ENCODE measurements around the gene PAFAH1B1.
"Not testable (repeated sequence)": the region's sequence is repeated elsewhere in the genome, so short reads cannot be mapped to it uniquely, and the experiment has no call there.

The PAFAH1B1 gene

DNA sequence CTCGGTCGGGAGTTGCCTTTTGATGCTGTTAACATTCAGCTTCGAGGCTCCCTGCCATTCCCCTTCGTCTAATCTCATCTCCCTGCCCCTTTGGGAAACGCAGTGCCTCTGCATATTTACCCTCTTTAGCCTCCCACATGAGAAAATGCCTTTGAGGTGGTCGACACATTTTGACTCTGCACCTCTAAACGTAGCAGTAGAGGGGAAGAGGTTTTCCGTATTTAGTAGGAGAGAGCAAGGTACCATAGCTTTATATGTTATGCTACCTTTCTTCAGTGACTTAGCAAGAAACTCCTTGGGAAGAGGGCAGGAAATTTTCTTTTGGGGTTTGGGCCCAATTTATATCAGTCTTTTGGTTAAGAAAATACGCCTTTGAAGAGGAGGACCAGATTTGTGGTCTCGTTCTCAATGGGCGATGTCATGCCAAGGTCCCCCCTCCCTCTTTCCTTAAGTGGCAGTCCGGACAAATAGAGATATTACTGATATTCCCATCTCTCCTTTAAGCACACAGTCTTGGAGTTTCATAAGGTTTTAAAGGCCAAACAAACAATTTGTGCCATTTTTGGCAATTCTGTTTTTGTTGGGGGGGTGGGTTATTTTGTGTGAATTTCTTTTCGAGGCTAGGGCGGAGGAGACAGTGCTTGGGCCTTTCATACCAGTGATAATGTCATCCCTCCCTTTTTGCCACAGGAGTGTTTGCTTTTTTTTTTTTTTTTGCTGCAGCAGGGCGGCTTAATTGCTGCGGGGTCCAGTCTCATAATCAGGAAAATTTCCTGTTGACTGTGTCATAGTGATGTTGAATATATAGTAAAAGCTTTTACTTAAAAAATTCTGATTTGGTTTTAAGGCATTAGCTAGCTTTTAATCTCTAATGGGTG, 1.5 kb downstream of the PAFAH1B1 start:
- DNase-seq: no peak

DNA sequence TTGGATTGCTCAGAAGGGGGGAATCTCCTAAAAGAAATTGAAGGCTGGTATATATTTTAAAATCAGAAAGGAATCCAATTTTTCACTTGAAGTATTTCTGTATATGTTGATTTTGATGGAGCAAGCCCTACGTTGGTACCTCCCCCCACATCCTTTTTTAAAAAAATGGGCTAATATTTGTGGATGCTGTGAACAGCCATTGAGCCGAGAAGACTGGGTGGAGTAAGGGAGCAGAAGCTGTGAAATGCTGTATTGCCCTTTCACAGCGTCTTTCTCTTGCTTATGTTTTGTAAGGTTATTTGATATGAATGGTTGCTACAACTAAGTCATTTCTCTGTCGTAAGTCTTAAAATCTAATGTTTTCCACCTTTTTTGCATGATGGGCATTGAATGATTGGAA, 2.3 kb downstream of the PAFAH1B1 start:
- peak; percentile 8 for DNase-seq

DNA sequence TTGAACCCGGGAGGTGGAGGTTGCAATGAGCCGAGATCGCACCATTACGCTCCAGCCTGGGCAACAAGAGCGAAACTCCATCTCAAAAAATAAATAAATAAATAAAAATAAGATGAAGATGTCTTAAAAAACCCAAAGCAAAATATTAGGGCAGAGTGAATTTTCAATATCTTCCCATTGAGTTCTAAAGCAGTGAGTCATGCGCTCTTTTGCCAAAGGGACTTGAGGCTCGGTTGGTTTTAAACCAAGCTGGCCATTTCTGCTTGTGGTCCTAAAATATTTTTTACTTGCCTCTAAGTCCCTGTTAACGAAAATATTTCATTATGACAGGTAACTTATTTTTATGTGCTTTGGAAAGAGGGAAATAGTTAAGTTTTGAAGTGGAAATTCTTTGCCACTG, 4.7 kb downstream of the PAFAH1B1 start:
- DNase-seq: peak; percentile 70

DNA sequence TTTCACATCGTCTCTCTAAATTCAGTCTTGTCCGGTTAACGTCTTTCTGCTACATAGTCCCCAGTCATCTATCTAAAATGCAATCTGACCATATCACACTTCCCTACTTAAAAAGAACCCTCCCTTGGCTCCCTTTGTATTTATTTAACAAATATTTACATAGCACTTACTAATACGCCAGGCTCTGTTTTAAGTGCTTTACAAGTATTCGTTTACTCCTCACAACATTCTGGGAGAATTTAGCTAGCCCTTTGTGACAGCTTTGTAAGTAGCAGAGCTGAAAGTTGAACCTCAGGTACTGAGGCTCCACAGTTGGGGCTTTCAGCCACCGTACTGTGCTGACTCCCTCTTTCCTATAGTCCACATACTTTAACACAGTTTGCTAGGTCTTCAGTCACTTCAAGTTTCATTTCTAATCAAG, 9.2 kb downstream of the PAFAH1B1 start:
- peak; percentile 18 for DNase-seq

DNA sequence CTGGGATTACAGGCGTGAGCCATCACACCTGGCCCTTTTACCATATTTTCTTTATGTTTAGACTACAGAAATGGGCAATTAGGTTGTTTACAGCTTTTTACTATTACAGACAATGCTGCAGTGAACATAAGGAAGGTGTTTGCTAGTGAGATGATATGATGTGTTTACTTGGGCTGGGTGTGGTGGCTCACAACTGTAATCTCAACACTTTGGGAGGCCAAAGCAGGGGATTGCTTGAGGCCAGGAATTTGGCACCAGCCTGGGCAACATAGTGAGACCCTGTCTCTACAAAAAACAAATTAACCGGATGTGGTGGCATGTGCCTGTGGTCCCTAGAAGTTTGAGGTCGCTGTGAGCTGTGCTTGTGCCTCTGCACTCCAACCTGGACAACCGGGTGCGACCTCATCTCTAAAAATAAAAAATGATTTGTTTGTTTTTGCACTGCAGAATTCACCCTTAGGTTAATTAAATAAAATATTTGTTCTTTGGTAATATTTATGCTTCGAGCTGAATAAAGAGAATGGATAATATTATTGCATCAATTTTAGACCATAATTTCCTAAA, 15.0 kb downstream of the PAFAH1B1 start:
- no peak for DNase-seq

DNA sequence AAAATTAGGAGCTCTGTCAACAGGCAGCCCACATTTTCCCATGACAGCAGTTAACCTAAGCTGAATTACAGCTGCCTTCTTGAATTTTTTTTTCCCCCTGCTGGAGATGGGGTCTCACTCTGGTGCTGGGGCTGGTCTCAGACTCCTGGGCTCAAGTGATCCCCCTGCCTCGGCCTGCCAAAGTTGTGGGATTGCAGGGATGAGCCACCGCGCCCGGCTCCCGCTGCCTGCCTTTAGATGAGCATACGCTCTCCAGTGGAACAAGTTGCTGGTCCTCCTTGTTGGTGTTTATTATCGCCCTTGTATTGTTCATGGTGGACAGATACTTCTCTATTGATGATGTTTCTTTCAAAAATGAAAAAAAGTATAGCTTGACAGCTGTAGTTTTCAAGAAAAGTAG, 15.6 kb downstream of the PAFAH1B1 start:
- no peak for DNase-seq

DNA sequence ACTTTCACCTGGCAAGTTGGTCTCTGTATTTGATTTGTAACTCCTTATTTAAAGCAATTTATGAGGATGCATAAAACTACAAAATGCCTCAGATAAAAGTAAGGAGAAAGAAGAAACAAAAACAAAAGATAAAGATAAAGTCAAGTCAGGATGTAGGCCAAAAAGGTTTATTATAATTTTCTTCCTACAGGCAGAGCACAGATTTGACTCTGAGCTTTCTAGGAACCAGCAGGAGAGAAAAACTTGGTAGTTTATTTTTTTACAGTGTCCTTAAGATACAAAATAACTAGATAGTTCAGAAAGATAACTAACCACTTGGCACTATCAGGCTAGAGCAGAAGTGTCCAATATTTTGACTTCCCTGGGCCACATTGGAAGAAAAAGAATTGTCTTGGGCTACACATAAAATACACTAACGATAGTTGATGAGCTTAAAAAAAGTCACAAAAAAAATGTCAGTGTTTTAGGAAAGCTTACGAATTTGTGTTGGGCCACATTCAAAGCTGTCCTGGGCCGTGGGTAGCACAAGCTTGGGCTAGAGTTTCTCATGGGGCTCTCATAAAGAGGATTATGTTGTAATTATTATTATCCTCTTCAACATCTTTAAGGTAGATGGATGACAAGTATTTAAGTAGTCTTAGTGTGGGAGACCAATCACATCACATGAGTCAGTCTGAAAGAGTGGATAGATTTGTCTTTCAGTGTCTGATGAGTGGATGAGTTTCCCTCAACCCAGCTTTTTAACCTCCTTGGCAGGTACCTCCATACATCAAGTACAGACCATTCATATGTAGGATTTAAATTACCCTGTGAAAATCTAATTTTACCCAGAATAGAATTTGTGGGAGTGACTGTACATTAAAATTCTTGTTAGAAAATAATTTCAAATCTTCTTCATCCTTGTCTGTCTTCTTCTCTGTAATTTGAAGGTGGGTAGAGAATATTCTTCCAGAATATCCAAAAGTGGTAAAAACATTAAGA, 17.0 kb downstream of the PAFAH1B1 start:
- DNase-seq: no peak

DNA sequence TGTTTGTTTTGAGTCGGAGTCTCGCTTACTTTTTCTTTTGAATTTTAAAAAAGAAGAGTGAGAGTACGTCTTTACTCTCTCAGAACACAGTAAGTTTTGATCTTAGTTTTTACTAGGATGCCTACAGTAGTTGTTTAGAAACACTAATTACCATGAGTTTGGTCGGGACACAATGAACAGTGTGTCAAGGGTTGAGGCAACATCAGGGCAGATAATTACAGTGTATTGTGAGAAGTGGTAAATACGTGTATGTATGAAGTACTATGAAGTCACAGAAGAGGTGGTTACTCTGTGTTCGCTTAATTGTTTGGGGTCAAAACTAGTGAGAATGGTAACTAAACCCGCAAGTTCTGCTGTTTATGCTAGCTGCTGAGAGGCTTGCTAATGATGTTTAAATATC, 18.2 kb downstream of the PAFAH1B1 start:
- DNase-seq: no peak

DNA sequence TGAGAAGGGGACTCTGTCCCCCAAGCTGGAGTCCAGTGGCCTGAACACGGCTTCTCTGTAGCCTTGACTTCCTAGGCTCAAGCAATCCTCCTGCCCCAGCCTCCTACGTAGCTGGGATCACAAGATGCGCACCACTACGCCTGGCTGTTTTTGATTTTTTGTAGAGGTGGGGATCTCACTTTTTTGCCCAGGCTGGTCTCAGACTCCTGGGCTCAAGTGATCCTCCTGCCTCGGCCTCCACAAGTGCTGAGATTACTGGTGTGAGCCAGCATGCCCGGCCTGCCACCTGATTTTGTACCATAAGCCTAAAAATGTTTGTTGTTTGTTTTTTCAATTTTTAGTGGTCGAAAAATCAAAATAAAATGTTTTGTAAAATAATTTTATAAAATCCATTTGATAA, 19.2 kb downstream of the PAFAH1B1 start:
- no peak for DNase-seq

DNA sequence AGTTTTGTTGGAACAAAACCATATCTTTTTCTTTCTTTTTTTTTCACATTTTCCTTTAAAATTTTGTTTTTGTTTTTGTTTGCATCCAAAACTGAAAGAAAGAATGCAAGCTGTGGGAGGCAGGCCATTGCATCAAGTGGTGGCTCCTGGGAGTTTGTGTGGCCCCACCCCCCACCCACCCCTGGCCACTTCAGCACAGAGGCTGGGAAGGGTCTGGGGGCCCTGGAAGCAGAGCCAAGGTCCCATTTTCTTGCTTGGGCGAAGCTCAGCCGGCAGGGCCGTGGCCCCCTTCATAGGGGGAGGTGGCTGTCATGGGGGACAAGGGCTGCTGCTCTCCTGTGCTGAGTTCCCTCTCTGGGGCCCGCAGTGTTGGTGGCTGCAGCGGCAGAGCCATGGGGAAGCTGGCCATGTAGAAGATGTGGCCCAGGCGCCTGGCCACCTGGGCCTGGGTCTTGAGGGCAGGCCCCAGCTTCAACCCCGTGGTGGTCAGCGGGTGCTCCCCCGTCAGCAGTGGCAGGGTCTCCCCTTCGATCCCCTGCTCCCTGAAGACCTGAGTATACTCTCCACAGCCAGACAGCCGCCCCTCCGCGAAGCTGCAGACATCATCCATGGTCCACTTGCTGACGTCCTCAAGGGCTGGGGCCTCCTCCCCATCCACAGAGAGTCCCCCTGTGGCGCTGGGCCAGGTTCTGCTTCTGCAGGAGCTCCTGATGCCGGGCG, 19.8 kb downstream of the PAFAH1B1 start:
- DNase-seq: no peak

DNA sequence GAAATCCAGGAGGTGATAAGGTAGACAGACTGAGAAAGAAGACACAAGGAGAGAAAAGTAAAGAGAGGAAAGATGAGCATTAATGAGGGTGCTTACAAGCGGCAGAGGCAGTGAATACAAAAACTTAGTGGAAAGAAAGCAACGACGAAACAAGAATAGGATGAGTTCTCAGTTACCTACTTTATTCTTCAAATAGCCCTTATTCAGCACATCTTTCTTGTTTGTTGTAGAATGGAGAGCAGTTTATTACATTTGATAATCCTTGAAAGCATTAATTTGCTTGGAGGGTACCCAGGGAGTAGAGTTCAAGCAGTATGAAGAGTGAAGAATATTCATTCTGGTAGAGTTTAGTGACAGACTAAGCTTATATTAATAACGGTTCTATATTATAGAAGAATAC, 22.4 kb downstream of the PAFAH1B1 start:
- no peak for DNase-seq

DNA sequence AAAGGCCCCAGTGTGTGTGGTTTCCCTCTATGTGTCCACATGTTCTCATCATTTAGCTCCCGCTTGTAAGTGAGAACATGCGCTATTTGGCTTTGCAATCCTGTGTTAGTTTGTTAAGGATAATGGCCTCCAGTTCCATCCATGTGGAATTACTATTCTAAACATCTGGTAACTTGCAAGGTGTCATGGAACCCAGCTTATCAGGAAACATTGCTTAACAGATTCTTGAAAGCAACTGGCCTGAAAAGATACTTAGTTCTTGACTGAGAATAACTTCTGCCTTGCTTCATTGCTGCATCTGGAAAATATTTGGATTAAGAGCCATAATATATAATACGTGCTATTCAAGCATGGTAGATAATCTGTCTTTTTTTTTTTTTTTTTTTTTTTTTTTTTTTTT, 27.8 kb downstream of the PAFAH1B1 start:
- no peak for DNase-seq

DNA sequence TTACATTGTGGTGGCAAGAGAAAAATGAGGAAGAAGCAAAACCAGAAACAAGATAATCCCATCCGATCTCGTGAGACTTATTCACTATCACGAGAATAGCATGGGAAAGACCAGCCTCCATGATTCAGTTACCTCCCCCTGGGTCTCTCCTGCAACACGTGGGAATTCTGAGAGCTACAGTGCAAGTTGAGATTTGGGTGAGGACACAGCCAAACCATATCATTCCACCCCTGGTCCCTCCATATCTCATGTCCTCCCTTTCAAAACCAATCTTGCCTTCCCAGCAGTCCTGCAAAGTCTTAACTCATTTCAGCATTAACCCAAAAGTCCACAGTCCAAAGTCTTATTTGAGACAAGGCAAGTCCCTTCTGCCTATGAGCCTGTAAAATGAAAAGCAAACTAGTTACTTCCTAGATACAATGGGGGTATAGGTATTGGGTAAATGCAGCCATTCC, 28.5 kb downstream of the PAFAH1B1 start:
- not testable (repeated sequence) for DNase-seq

DNA sequence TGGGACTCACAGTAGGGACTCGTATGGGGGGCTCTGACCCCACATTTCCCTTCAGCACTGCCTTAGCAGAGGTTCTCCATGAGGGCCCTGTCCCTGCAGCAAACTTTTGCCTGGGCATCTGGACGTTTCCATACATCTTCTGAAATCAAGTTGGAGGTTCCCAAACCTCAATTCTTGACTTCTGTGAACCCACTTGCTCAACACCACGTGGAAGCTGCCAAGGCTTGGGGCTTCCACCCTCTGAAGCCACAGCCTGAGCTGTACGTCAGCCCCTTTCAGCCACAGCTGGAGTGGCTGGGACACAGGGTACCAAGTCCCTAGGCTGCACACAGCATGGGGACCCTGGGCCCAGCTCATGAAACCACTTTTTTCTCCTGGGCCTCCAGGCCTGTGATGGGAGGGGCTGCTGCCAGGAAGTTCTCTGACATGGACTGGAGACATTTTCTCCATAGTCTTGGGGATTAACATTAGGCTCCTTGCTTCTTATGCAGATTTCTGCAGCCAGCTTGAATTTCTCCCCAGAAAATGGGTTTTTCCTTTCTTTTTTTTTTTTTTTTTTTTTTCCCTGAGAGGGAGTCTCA, 29.4 kb downstream of the PAFAH1B1 start:
- not testable (repeated sequence) for DNase-seq

DNA sequence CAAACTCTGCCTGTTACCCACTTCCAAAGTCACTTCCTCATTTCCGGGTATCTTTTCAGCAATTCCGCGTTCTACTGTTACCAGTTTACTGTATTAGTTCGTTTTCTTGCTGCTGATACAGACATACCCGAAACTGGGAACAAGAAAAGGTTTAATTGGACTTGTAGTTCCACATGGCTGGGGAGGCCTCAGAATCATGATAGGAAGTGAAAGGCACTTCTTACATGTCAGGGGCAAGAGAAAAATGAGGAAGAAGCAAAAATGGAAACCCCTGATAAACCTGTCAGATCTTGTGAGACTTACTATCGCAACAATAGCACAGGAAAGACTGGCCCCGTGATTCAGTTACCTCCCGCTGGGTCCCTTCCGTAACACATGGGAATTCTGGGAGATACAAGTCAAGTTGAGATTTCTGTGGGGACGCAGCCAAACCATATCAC, 30.9 kb downstream of the PAFAH1B1 start:
- no peak for DNase-seq

DNA sequence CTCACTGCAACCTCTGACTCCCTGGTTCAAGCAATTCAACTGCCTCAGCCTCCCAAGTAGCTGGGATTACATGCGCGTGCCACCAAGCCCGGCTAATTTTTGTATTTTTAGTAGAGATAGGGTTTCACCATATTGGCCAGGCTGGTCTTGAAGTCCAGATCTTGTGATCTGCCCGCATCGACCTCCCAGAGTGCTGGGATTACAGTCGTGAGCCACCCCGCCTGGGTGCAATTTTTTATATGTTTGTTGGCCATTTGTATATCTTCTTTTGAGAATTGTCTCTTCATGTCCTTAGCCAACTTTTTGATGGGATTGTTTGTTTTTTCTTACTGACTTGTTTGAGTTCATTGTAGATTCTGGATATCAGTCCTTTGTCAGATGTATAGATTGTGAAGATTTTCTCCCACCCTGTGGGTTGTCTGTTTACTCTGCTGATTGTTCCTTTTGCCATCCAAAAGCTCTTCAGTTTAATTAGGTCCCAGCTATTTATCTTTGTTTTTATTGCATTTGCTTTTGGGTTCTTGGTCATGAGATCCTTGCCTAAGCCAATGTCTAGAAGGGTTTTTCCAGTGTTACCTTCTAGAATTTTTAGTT, 33.3 kb downstream of the PAFAH1B1 start:
- not testable (repeated sequence) for DNase-seq

DNA sequence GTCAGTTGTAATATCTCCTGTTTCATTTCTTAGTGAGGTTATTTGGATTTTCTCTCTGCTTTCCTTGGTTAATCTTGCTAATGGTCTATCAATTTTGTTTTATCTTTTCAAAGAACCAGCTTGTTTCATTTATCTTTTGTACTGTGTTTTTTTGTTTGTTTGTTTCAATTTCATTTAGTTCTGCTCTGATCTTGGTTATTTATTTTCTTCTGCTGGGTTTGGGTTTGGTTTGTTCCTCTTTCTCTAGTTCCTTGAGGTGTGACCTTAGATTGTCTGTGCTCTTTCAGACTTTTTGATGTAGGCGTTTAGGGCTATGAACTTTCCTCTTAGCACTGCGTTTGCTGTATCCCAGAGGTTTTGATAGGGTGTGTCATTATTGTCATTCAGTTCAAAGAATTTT, 35.5 kb downstream of the PAFAH1B1 start:
- not testable (repeated sequence) for DNase-seq

DNA sequence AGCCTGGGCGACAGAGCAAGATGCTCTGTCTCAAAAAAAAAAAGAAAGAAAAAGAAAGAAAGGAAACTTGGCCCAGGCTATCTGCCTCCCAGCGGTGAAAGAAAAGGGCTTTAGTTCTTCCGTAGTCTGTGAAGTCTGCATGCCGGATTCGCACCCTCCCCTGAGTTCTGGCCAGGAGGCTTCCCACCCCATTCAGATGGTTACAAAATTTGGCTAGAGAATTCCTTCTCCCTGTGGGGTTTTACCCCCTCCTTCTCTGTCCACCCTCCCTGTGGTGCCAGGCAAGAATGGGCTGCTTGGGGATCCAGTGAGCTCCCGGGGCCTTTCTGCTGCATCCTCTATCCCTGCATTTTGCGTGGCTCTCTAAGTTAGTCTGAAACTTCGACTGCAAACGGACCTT, 37.8 kb downstream of the PAFAH1B1 start:
- no peak for DNase-seq

DNA sequence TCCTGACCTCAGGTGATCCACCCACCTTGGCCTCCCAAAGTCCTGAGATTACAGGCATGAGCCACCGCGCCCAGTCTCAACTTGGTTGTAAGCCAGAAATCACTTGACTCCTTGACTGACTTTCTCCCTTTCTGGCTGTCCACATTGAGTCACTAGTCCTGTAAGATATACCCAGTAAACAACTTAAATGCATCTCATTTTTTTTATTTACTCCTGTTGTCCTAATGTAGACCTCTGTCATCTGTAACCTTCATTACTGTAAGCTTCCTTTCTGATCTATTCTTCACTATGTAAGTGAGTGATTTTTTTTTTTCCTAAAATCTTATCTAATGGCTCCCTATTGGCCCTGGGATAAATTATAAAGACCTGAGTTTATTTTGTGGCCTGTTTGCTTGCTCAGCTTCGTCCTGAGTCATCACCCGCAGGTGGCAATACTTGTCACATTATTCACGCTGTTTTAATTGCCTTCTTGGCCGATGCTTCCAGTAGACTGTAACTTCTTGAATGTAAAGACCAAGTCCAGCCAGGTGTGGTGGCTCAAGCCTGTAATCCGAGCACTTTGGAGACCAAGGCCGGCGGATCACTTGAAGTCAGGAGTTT, 41.0 kb downstream of the PAFAH1B1 start:
- no peak for DNase-seq

DNA sequence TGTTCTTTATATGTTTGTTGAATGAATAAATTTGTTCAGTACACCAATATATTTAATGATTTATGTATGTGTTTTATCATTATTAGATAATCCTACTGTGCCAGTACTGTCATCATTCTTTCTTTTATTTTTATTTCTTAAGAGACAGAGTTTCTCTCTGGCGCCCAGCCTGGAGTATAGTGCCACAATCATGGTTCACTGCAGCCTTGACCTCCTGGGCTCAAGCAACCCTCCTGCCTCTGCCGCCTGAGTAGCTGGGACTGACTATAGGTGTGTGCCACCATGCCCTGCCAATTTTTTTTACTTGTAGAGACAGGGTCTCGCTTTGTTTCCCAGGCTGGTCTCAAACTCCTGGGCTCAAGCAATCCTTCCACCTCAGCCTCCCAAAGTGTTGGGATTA, 41.8 kb downstream of the PAFAH1B1 start:
- no peak for DNase-seq

DNA sequence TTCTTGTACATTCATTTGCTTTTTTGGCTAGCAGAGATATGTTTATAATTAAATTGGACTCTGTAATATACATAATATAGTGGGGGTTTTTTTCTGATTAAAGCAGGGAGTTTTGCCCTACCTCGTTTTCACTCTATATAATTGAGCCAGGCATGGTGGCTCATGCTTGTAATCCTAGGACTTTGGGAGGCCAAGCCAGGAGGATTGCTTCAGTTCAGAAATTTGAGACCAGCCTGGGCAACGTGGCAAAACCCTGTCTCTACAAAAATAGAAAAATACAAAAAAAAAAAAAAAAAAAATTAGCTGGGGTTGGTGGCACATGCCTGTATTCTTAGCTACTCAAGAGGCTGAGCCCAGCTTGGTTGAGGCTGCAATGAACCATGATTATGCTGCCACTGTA, 42.2 kb downstream of the PAFAH1B1 start:
- DNase-seq: no peak
